Mucosa of rectum (tissue), 2 donors: ENCODE results near the gene SLC45A3.

Experiments
- H3K27ac ChIP-seq, 2 donors: one replicate each; pipeline ENCODE4 v1.7.0; 2013; ENCODE audit warnings: inconsistent platforms in 2 of 2, low read depth in 2 of 2, low read length in 2 of 2
- H3K27me3 ChIP-seq, 2 donors: one replicate each; pipeline ENCODE4 v1.7.0; 2013; ENCODE audit warnings: low read length in 2 of 2; ENCODE audit not compliant: control insufficient read depth in 2 of 2, insufficient read depth in 2 of 2
- H3K36me3 ChIP-seq, 2 donors: one replicate each; pipeline ENCODE4 v1.7.0; 2013; ENCODE audit warnings: low read length in 2 of 2; ENCODE audit not compliant: control insufficient read depth in 2 of 2, insufficient read depth in 2 of 2
- H3K4me1 ChIP-seq, 2 donors: one replicate each; pipeline ENCODE4 v1.7.0; 2013; ENCODE audit warnings: low read length in 2 of 2, mild to moderate bottlenecking in 1 of 2; ENCODE audit not compliant: control insufficient read depth in 2 of 2, insufficient read depth in 2 of 2
- H3K4me3 ChIP-seq, 2 donors: one replicate each; pipeline ENCODE4 v1.7.0; 2013; ENCODE audit warnings: low read length in 2 of 2
- H3K9ac ChIP-seq, 2 donors: one replicate each; pipeline ENCODE4 v1.7.0; 2013; ENCODE audit warnings: low read length in 2 of 2, low read depth in 1 of 2, mild to moderate bottlenecking in 1 of 2
- H3K9me3 ChIP-seq, 2 donors: one replicate each; pipeline ENCODE4 v1.7.0; 2013; ENCODE audit warnings: low read length in 2 of 2; ENCODE audit not compliant: control insufficient read depth in 2 of 2
- donor health status: healthy.
- donor health status: Normal muscosa, but diverticular disease.

SLC45A3 gene

GRCh38 chr1:205612104-205612503, 68.2 kb downstream of the SLC45A3 start:
- H3K36me3 ChIP-seq, result peaks cover 29 to 35% of the 10 kb centered on the region in 2 donors
- no peak overlapping the region for H3K27ac ChIP-seq
- H3K27me3 ChIP-seq, result no peaks in the 10 kb centered on the region
- no peak overlapping the region for H3K9ac ChIP-seq
- peaks cover 0 to 3% of the 10 kb centered on the region in 2 donors for H3K4me1 ChIP-seq
- no peak overlapping the region for H3K4me3 ChIP-seq
- H3K9me3 ChIP-seq, result no peaks in the 10 kb centered on the region

- Histone ChIP-seq H3K4me3 (no peak overlapping the region), H3K36me3 (peaks cover 24 to 31% of the 10 kb centered on the region in 2 donors), H3K27ac (no peak overlapping the region), H3K27me3 (no peaks in the 10 kb centered on the region), H3K9me3 (no peaks in the 10 kb centered on the region), H3K4me1 (peaks cover 0 to 3% of the 10 kb centered on the region in 2 donors), H3K9ac (no peak overlapping the region)
Observed at GRCh38 chr1:205610901-205611466, 69.3 kb downstream of the SLC45A3 start.

GRCh38 chr1:205610036-205610435, 70.3 kb downstream of the SLC45A3 start:
- no peak overlapping the region for H3K4me3 ChIP-seq
- peaks cover 17 to 28% of the 10 kb centered on the region in 2 donors for H3K36me3 ChIP-seq
- no peaks in the 10 kb centered on the region for H3K27me3 ChIP-seq
- no peak overlapping the region for H3K27ac ChIP-seq
- no peaks in the 10 kb centered on the region for H3K9me3 ChIP-seq
- peaks cover 0 to 3% of the 10 kb centered on the region in 2 donors for H3K4me1 ChIP-seq
- peak overlapping the region in 1 of 2 donors; percentile 1 for H3K9ac ChIP-seq
